H1 (cell line): ENCODE results near the gene ITGA4. TPM values are rescaled to one million over a fixed set of nuclear protein-coding genes. Genes with fewer than 3 reads are reported as not detected.

Source experiments
- polyA plus RNA-seq, 7 experiments: library from polyadenylated mRNA; depleted of rRNA in 3 of 7; stranded (reverse) in 5 of 7; unstranded in 2 of 7; fragments of >200 nt in 5 of 7; fragments of 200-250 nt in 2 of 7; gene quantifications; 1 replicate in 5 of 7; 2 replicates in 1 of 7; 4 replicates in 1 of 7; pipeline versions ENCODE4 v1.2.1 to v1.2.3, GENCODE V29; 2011 to 2013; ENCODE audit warnings: missing spikeins in 2 of 7, mixed read lengths in 2 of 7
- total RNA-seq: library from RNA; stranded (reverse); fragmentation: NEBNext Ultra II Directional; extraction: Animal tissue kit (Norgen Biotek cat#: 25700); gene quantifications from 2 replicates; pipeline ENCODE4 v1.2.1, GENCODE V29; 2021

ITGA4 gene
- total and polyA plus RNA-seq, 2 of the 8 experiments (the other 6 are each of a cell fraction or from before 2014, with no cell fraction given) = 0.60 to 2.1 TPM

Other genes with a start within 250 kb of the ITGA4 start
- not detected in 2 replicates for gene CERKL, start 199.7 kb downstream of the ITGA4 start, total RNA-seq
- 0.03 and 0.05 TPM in 2 replicates for gene CERKL, start 199.7 kb downstream of the ITGA4 start, polyA plus RNA-seq (2011; rRNA removed)
- gene NEUROD1, start 223.1 kb downstream of the ITGA4 start, total RNA-seq = not detected in 2 replicates
- gene NEUROD1, start 223.1 kb downstream of the ITGA4 start, polyA plus RNA-seq (2011; rRNA removed) = 0.08 TPM in 2 replicates